ENCODE data around the gene MYO19. TPM values are rescaled to one million over a fixed set of nuclear protein-coding genes. Genes with fewer than 3 reads are reported as not detected.
"Not testable (repeated sequence)": the region's sequence is repeated elsewhere in the genome, so short reads cannot be mapped to it uniquely, and the experiment has no call there.

The MYO19 gene
- total RNA-seq, 1 donor from 2014 or later = 40.7 TPM

DNA sequence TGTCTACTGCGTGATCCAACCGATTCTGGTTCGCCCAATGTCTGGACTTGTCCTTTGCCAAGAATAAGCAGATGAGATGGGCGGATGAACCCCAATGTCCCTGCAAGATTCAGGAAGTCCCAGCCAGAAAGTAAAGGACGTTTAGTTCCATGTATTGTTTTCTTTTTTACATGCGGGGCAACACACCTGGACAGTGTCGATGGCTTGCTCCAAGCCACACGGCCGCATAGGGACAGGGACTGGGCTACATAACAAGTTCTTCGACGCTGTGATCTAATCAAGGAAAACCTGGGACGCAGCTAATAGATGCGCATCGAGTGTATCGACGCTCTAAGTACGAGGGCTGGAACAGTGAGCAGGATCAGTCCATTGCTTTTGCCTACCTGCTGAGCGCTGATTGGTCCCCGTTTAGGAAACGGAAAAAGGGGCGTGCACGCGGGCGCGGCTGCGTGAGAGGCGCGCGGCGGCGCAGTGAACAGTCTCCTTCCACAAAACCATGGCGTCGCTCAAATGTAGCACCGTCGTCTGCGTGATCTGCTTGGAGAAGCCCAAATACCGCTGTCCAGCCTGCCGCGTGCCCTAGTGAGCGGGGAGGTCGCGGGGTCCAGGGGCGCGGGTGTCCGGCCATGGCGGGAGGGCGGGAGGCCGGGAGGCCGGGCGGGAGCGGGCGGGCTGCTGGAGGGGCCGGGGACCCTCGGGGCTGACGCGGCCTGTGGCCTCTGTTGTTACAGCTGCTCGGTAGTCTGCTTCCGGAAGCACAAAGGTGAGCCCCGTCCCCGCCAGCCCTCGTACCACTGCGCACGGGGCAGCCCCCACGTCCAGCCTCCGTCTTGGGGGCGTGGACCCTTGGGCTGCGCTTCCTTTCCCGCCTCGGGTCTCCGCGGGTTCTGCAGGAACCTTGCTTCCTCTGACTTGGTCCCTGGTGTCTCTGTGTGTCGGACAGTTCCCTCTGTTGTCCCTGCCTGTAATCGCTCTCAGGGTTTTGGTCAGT, 48.2 kb downstream of the MYO19 start, which contains the start of gene ZNHIT3:
Gene ZNHIT3 (plus strand): TSS at position 478 of the 991 bp plus-strand sequence. CDS start 19 bp downstream, at position 497.
- H3K27ac ChIP-seq = peak within 1 kb of the TSS; percentile 71 to 91
- TF ChIP-seq, protein P1, sequence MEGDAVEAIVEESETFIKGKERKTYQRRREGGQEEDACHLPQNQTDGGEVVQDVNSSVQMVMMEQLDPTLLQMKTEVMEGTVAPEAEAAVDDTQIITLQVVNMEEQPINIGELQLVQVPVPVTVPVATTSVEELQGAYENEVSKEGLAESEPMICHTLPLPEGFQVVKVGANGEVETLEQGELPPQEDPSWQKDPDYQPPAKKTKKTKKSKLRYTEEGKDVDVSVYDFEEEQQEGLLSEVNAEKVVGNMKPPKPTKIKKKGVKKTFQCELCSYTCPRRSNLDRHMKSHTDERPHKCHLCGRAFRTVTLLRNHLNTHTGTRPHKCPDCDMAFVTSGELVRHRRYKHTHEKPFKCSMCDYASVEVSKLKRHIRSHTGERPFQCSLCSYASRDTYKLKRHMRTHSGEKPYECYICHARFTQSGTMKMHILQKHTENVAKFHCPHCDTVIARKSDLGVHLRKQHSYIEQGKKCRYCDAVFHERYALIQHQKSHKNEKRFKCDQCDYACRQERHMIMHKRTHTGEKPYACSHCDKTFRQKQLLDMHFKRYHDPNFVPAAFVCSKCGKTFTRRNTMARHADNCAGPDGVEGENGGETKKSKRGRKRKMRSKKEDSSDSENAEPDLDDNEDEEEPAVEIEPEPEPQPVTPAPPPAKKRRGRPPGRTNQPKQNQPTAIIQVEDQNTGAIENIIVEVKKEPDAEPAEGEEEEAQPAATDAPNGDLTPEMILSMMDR (IDR thresholded peaks at IDR 0.05) = no peak
- intact Hi-C loops (cut with DNase I) = loop anchor here (1.0 to 10.0 kb wide), 5 partner anchors 48 to 1524 kb away; partner anchors contain the start of genes AATF, CCT6B, MRM1 and MYO19

DNA sequence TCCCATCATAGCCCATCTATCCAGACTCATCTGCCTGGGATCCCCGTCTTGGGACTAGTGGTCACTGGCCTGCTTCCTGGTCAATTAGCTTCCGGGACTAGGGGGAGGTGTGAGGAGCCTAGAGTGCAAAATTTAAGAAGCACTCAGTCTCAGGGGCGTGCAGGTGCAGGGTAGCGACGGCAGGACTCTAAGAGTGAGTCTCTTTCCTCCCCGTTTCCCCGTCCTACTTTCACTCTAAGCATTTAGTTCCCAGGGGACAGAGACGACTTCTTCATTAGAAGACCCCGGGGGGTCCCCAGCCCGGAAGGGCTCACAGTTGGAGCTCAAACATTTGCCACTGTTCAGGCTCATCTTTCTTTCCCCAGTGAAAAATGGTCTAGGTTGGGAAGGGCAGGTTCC, 48.9 kb downstream of the MYO19 start:
- no peaks in the 10 kb centered on the region for H3K9me3 ChIP-seq
- intact Hi-C loops (cut with DNase I) = loop anchor here (1.0 to 10.0 kb wide), 5 partner anchors 49 to 1524 kb away; partner anchors contain the start of genes AATF, CCT6B, MRM1 and MYO19
- H3K27ac ChIP-seq = peak overlapping the region; percentile 68 to 71

More for the DNA sequence above, 48.2 kb downstream of the MYO19 start, which contains the start of gene ZNHIT3:
- no peaks in the 10 kb centered on the region for H3K36me3 ChIP-seq
- H3K4me3 ChIP-seq = peak within 1 kb of the TSS; percentile 80 to 99
- H3K27me3 ChIP-seq = no peaks in the 10 kb centered on the region
- H3K4me1 ChIP-seq = peaks cover 5 to 24% of the 10 kb centered on the region in 2 donors
- H3K9me3 ChIP-seq = no peaks in the 10 kb centered on the region
- DNase-seq (ENCODE audit: low spot score in 2 of 2) = peak; percentile 77 to 96

DNA sequence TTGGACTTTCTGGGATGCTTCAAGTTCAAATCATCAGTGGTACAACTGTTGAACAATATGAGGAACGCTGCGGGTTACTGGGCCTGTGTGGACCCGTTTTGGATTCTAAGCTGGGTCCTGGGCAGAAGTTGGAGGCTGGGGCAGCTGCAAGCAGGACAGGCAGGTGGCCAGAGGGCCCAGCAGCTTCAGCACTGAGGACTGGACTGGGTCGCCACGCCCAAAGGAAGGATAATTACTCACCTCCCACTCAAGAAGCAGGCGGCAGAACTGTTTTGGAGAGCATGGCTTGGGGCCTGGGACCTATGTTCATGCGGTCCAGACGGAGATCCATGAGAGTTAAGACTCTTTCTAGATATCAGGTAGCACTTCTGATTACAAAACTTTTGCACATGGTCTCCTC, 49.6 kb downstream of the MYO19 start:
- Histone ChIP-seq H3K36me3 (no peaks in the 10 kb centered on the region), H3K4me1 (peaks cover 5 to 24% of the 10 kb centered on the region in 2 donors), H3K27ac (no peak overlapping the region), H3K9me3 (no peaks in the 10 kb centered on the region), H3K27me3 (no peaks in the 10 kb centered on the region), H3K4me3 (no peak overlapping the region)
- TF ChIP-seq, protein P1 (IDR thresholded peaks at IDR 0.05) = no peak
- intact Hi-C loops (cut with DNase I) = loop anchor here (5.0 to 10.0 kb wide), 3 partner anchors 340 to 1523 kb away; partner anchors contain the start of genes AATF, CCT6B and ZNF830
- no peak for DNase-seq (ENCODE audit: low spot score in 2 of 2)

More for the DNA sequence above, 48.9 kb downstream of the MYO19 start:
- H3K36me3 ChIP-seq = no peaks in the 10 kb centered on the region
- H3K4me3 ChIP-seq = peak overlapping the region; percentile 80 to 99
- TF ChIP-seq, protein P1 (IDR thresholded peaks at IDR 0.05) = no peak
- no peak for DNase-seq (ENCODE audit: low spot score in 2 of 2)
- peaks cover 5 to 24% of the 10 kb centered on the region in 2 donors for H3K4me1 ChIP-seq
- no peaks in the 10 kb centered on the region for H3K27me3 ChIP-seq

DNA sequence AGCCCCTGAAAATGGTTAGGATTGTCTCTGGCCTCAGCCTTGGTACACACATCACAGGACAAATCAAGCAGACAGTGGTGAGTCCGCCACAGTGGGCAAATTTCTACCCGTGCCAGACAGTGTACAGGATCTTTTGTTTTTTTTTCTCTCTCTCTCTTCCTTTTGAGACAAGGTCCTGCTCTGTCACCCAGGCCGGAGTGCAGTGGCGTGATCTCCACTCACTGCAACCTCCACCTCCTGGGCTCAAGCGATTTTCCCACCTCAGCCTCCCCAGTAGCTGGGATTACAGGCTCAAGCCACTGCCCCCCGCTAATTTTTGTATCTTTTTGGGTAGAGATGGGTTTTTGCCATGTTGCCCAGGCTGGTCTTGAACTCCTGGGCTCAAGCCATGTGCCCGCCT, 50.6 kb downstream of the MYO19 start:
- H3K27me3 ChIP-seq; H3K27ac ChIP-seq; DNase-seq (ENCODE audit: low spot score in 2 of 2); H3K36me3 ChIP-seq; H3K4me3 ChIP-seq; H3K9me3 ChIP-seq: not testable (repeated sequence)
- intact Hi-C loops (cut with DNase I) = loop anchor here (10.0 kb wide), 1 partner anchor 339 kb away; no protein-coding TSS in a partner anchor
- H3K4me1 ChIP-seq = peaks cover 5 to 24% of the 10 kb centered on the region in 2 donors

DNA sequence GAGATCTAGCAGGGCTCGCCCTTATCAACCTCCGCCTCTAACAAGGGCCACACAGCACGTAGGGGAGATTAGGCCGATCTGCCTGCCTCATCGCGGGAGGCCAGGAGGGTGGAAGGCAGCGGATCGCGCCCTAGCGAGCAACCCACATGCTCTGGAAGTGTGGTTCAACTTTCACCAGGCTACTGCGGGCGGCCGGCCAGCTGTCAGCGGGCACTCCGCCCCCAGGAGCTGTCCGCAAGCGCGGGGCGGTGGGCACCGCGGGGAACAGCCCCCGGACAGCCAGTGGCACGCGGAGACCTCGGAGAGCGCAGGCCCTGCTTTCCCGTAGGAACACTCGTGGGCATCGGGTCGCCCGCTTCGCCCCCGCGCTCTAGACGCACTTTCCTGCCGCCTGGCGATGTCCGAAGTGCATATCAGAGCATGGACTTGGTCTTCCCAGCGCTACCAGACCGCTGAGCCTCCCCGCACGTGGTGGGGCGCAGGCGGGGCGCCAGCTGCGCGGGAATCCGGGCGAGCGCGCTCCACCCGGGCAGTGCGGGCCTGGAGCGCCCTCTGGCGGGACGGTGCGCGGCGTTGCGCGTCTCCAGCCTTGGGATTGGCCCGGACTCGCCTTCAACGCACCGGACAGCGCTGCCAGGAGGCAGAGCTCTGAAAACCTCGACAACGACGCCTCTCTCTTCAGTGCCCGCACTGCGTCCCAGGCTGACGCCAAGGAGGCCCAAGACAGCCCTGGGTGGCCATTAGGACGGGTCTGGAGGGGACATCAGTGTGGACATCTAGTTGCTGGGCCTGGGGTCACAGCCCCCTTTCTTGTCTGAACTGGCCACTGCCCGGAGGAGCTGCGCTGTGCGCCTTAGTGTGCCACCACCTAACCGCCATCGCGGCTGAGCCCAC, 51.8 kb downstream of the MYO19 start:
- H3K4me3 ChIP-seq = peak overlapping the region; percentile 38 to 74
- no peaks in the 10 kb centered on the region for H3K36me3 ChIP-seq
- no peaks in the 10 kb centered on the region for H3K9me3 ChIP-seq
- H3K4me1 ChIP-seq = peaks cover 5 to 22% of the 10 kb centered on the region in 2 donors
- intact Hi-C loops (cut with DNase I) = loop anchor here (1.0 to 10.0 kb wide), 2 partner anchors 338 to 514 kb away; no protein-coding TSS in a partner anchor
- H3K27me3 ChIP-seq = no peaks in the 10 kb centered on the region
- H3K27ac ChIP-seq = no peak overlapping the region
- TF ChIP-seq, protein P1 (IDR thresholded peaks at IDR 0.05) = peak; percentile 72 to 93 (median 89)
- peak; percentile 25 to 90 for DNase-seq (ENCODE audit: low spot score in 2 of 2)

All from ascending aorta (tissue), 2 donors.